ENCODE results near the gene CLRN1.
"Not testable (repeated sequence)": the region's sequence is repeated elsewhere in the genome, so short reads cannot be mapped to it uniquely, and the experiment has no call there.

CLRN1 gene

DNA sequence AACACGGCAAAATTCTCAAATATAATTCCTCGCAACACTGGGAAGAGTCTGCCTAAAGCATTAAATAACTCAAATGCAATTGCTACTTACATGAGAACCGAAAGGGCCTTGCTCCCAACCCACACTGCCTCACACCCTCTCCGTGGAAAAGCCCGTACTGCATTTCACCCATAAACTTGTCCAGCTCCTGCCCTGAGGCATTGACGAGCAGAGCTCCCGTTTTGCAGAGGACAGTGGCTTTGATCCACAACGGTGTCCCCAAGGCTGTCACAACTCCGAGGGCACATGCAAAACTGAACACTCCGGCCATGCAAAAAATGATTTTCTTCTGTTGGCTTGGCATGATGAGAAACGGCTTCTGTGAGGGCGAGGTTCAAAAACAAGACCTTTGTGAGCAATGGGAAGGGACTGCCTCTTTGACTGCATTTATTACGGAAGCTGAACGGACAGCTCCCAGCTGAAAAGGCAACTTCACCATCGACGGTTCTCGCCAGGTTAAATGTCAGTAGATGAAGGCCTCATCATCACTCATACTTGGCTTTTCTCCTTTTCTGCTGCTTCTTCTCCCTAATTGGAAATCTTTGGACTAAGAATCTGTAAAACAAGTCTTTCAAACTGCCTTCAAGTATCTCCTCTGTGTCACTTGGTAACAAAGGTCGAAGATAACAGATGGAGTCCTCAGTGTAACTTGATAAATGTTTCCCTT, at the start of gene CLRN1:
Gene CLRN1 (minus strand): TSS at position 362 of the 706 bp plus-strand sequence. CDS start 19 bp downstream, at position 343.
- in situ Hi-C loops (cut with HindIII; ENCODE audit: low sequenced_read_pairs) = no loop called here

DNA sequence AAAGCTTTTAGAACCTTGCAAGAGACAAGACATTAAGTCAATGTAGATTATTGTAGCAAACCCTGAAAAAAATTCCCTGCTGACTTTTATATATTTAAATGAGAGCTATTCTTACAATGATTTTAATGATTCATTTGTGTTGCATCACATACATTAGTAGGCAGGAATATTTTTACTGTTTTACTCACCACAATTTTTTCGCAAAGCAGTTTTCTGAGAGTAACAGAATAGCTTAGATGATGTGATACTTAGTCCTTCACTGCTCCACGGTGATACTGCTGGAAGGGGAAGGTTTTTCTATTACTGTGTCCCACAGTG, 43.9 kb upstream of the CLRN1 start:
- in situ Hi-C loops (cut with HindIII; ENCODE audit: low sequenced_read_pairs) = no loop called here

GRCh38 chr3:151015767-151016477, 43.4 kb upstream of the CLRN1 start:
- in situ Hi-C loops (cut with HindIII; ENCODE audit: low sequenced_read_pairs) = no loop called here

DNA sequence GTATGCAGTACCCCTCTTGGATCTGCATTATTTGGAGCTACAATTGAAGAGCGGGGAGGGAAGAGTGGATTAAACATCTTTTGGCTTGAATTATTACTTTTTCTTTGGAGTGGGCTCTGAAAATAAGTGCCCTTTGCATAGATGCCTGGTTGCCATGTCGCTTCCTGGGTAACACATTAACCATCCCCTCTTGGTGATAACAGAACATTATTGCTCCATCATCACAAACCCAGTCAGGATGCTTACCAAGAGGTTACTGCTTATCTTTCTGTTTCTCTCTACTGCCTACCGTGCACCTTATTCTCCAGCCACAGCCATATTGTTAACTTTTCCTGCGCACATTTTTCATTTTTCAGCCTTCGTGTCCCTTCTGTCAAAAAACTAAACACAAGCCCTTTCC, 42.7 kb upstream of the CLRN1 start:
- in situ Hi-C loops (cut with HindIII; ENCODE audit: low sequenced_read_pairs) = no loop called here

- in situ Hi-C loops (cut with HindIII; ENCODE audit: low sequenced_read_pairs) = no loop called here
These were observed 42.0 kb upstream of the CLRN1 start for GRCh38 chr3:151014501-151015018.

DNA sequence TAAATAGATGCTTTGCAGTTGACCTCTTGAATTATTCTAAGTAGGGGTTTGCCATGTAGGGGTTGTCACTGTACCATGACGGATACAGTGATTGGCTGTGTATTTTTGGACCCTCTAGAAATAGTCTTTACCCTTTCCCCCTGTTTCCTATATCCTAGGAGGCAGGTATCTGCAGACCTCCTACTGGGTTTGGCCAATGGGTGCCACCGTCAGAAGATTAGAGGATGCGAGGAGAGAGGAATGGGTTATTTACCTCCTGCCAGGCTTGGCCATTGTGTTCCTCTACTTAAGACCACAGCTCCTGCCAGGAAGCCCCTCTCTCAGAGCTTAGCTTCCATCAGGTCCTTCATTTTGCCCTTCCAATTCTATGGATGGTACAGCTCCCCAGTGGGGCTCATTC, 40.2 kb upstream of the CLRN1 start:
- in situ Hi-C loops (cut with HindIII; ENCODE audit: low sequenced_read_pairs) = no loop called here

DNA sequence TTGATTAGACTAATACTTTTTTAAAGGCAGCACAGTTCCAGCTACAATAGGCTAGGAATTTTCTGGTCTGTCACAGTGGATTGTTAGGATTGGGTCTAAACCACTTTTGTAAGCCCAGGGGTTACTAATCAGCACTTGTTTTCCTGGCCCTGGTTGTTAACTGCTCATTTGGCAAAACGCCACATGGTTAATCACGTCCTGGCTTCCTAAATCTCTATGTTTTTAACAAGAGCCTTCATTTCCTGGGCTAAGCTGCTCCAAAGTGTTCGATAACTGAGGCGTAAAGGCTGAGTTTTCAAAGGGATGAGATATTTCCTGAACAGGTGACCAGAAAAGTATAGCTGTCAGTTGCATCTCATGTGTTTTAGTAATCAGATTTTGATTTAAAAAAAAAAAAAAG, 38.9 kb upstream of the CLRN1 start:
- in situ Hi-C loops (cut with HindIII; ENCODE audit: low sequenced_read_pairs) = no loop called here

GRCh38 chr3:151009981-151010380, 37.5 kb upstream of the CLRN1 start:
- in situ Hi-C loops (cut with HindIII; ENCODE audit: low sequenced_read_pairs) = no loop called here

GRCh38 chr3:151009430-151009829, 36.9 kb upstream of the CLRN1 start:
- in situ Hi-C loops (cut with HindIII; ENCODE audit: low sequenced_read_pairs) = no loop called here

DNA sequence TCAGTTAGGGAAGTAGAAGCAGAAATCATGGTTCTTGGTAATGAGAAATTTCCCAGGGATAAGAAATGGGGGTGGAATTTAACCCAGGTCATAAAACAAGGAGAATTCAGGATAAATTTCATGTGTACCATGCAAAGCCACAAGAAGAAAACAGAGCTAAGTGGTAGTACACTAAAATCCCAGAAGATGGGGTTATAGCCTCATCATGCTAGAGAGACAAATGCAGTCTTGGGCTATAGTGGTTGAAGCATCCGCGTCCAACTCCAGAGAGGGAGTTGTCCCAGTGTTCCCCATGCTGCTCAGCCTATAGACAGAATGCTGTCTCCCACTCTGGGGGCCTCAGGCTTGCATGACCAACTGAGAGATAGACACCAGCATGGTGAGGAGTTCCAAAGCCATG, 36.2 kb upstream of the CLRN1 start:
- in situ Hi-C loops (cut with HindIII; ENCODE audit: low sequenced_read_pairs) = no loop called here

GRCh38 chr3:151003768-151004134, 31.2 kb upstream of the CLRN1 start:
- in situ Hi-C loops (cut with HindIII; ENCODE audit: low sequenced_read_pairs) = no loop called here

- in situ Hi-C loops (cut with HindIII; ENCODE audit: low sequenced_read_pairs) = no loop called here
These were observed 30.7 kb upstream of the CLRN1 start for GRCh38 chr3:151003029-151003767.

DNA sequence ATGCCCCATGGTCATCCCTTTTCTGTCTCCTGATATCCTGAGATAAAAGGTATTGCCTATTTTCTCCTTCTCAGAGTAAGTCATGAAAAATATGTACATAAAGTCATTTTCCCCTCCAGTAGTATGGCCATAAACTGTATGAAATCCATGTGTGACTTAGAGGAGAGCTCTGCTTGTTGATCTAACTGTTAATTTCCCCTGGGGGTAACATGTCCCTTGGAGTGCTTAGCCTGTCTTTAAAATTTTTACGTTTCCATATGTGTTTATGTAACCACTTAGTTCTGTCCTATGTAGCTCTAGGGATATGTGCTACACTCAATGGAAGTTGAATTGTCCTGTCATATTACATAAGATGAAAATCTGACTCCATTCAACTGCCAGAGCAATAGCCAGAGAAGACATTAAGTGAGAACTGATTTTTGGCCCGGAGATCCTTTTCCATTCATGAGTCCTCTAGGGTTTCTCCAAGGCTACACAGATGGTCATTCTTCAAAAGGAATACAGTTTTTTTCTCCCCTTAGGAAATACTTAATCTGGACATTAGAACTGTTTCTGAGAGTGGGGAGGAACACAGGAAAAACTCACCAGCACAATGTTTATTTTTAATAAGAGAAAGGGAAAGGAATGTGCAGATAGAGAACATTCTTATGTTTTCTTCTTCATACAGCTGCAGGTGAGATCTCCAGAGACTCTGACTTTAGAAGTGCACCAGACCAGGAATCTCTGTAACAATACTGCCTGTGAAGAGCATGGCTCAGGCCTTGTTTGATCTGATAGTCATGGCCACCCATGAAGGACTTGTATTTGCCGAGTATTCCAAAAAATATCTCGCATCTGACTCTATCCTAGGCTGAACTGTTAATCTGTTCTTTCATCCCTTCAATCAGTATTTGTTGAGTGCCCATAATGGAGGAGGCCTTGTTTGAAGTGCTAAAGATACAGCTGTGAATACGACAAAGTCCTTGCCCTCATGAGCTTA, 29.8 kb upstream of the CLRN1 start:
- in situ Hi-C loops (cut with HindIII; ENCODE audit: low sequenced_read_pairs) = no loop called here

GRCh38 chr3:150998996-150999395, 26.5 kb upstream of the CLRN1 start:
- in situ Hi-C loops (cut with HindIII; ENCODE audit: low sequenced_read_pairs) = no loop called here

GRCh38 chr3:150996731-150997130, 24.2 kb upstream of the CLRN1 start:
- in situ Hi-C loops (cut with HindIII; ENCODE audit: low sequenced_read_pairs) = no loop called here

GRCh38 chr3:150995510-150995909, 23.0 kb upstream of the CLRN1 start:
- in situ Hi-C loops (cut with HindIII; ENCODE audit: low sequenced_read_pairs) = no loop called here

GRCh38 chr3:150989208-150989607, 16.7 kb upstream of the CLRN1 start:
- in situ Hi-C loops (cut with HindIII; ENCODE audit: low sequenced_read_pairs) = no loop called here

DNA sequence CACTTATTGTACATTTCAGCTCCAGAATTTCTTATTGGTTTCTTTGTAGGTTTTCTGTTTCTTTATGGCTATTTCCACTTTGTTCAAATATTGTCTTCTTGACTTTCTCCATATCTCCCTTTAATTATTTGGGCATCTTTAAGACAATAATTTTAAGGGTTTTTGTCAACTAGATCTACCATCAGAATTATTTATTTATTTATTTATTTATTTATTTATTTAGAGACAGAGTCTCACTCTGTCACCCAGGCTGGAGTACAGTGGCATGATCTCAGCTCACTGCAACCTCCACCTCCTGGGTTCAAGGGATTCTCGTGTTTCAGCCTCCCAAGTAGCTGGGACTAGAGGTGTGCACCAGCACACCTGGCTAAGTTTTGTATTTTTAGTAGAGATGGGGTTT, 15.9 kb upstream of the CLRN1 start:
- in situ Hi-C loops (cut with HindIII; ENCODE audit: low sequenced_read_pairs) = not testable (repeated sequence)

- in situ Hi-C loops (cut with HindIII; ENCODE audit: low sequenced_read_pairs) = no loop called here
These were observed 13.2 kb upstream of the CLRN1 start for GRCh38 chr3:150985711-150986110.

- in situ Hi-C loops (cut with HindIII; ENCODE audit: low sequenced_read_pairs) = no loop called here
These were observed 11.5 kb upstream of the CLRN1 start for GRCh38 chr3:150984066-150984465.

Data from DLD1 (cell line).